ENCODE data around the gene TM9SF4. TPM values are rescaled to one million over a fixed set of nuclear protein-coding genes. Genes with fewer than 3 reads are reported as not detected.

The TM9SF4 gene
- 57.3 and 57.8 TPM in 2 replicates for total RNA-seq

GRCh38 chr20:32109392-32110172 lies at the start of gene TM9SF4:
Gene TM9SF4, plus strand, starts transcription at chr20:32109714. Its CDS starts 27 bp downstream, at chr20:32109741.

GRCh38 chr20:32207626-32208498 lies 98.3 kb downstream of the TM9SF4 start, which contains the start of the genes PLAGL2 and POFUT1:
Gene PLAGL2, minus strand, starts transcription at chr20:32207743. Its CDS starts 5,565 bp downstream, at chr20:32202178.
Gene POFUT1, plus strand, starts transcription at chr20:32207880. Its CDS starts 62 bp downstream, at chr20:32207942.

Other genes with a start within 250 kb of the TM9SF4 start
- 2.1 TPM in 1 of 2 replicates, not detected in the other for gene DUSP15, start 239.2 kb upstream of the TM9SF4 start, total RNA-seq
- gene TTLL9, start 239.1 kb upstream of the TM9SF4 start, total RNA-seq = not detected in 2 replicates
- gene PDRG1, start 157.7 kb upstream of the TM9SF4 start, total RNA-seq = 2.8 and 4.0 TPM in 2 replicates
- not detected in 2 replicates for gene XKR7, start 141.6 kb upstream of the TM9SF4 start, total RNA-seq
- not detected in 2 replicates for gene CCM2L, start 99.3 kb upstream of the TM9SF4 start, total RNA-seq
- gene HCK, start 57.5 kb upstream of the TM9SF4 start, total RNA-seq = 0.65 TPM in 1 of 2 replicates, not detected in the other
- 4.4 and 4.9 TPM in 2 replicates for gene PLAGL2, start 98.0 kb downstream of the TM9SF4 start, total RNA-seq
- gene POFUT1, start 98.2 kb downstream of the TM9SF4 start, total RNA-seq = 44.9 and 51.1 TPM in 2 replicates
- gene KIF3B, start 167.9 kb downstream of the TM9SF4 start, total RNA-seq = 31.8 and 32.8 TPM in 2 replicates
- gene ASXL1, start 248.6 kb downstream of the TM9SF4 start, total RNA-seq = 75.9 and 81.0 TPM in 2 replicates